Fibroblast of lung (primary cell): ENCODE results near the gene TENM4.

ENCODE experiments used
- EZH2 ChIP-seq: IDR thresholded peaks from 2 replicates; pipeline ENCODE4 v1.5.1; 2012; ENCODE audit warnings: low read length, control low read depth, mild to moderate bottlenecking; ENCODE audit errors: missing control alignments
- TF ChIP-seq, protein P1 (sequence below), 2 donors: IDR thresholded peaks in 1 of 2; conservative IDR thresholded peaks in 1 of 2; 1 replicate in 1 of 2; 2 replicates in 1 of 2; pipeline ENCODE4 v1.5.1; 2011 to 2012; ENCODE audit warnings: low read length in 2 of 2, control low read depth in 1 of 2, inconsistent platforms in 1 of 2, low read depth in 1 of 2, mild to moderate bottlenecking in 1 of 2

DNA sequence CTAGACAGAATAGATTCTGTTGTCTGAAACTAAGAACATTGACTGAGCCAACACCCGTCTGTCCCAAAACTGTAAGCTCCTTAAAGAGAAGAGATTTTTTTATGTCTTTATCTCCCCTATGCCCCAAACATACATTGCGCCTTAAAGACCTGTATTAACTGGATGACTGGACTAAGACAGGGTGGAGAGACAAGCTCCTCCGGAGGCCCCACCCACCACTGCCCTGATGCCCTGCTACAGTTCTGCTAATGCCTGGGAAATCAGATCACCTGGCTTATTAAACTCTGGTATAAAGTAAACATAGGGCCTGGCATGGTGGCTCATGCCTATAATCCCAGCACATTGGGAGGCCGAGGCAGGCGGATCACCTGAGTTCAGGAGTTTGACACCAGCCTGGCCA is 203.7 kb downstream of the TENM4 start:
- TF ChIP-seq, protein P1, sequence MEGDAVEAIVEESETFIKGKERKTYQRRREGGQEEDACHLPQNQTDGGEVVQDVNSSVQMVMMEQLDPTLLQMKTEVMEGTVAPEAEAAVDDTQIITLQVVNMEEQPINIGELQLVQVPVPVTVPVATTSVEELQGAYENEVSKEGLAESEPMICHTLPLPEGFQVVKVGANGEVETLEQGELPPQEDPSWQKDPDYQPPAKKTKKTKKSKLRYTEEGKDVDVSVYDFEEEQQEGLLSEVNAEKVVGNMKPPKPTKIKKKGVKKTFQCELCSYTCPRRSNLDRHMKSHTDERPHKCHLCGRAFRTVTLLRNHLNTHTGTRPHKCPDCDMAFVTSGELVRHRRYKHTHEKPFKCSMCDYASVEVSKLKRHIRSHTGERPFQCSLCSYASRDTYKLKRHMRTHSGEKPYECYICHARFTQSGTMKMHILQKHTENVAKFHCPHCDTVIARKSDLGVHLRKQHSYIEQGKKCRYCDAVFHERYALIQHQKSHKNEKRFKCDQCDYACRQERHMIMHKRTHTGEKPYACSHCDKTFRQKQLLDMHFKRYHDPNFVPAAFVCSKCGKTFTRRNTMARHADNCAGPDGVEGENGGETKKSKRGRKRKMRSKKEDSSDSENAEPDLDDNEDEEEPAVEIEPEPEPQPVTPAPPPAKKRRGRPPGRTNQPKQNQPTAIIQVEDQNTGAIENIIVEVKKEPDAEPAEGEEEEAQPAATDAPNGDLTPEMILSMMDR (conservative IDR thresholded peaks at IDR 0.05 in 1 of 2, IDR thresholded peaks at IDR 0.05 in 1 of 2; ENCODE audit: low read depth in 1 of 2, low read length in 2 of 2): no peak
- TF ChIP-seq EZH2: no peak
